Measurements from ENCODE around the gene COBL.

COBL gene

DNA sequence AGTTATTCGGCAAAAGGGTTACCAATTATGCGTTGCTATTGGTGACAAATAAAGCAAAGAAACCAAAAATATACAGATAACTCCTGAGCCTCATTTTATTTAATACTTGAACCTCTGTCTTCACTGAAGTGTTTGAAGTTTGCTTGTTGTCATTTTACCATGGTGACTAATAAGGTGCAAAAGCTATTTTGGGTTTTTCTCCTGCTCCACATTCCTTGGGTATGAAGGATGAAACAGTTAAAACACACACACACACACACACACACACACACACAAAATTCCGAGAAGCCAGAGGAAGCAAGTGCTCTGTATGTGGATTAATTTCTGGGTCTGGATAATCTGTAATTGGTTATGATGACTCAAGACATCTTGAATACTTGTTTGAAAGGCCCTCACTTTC is 246.5 kb downstream of the COBL start:
- peak overlapping the region; percentile 70 for H3K27ac ChIP-seq
- TF ChIP-seq, protein P1, sequence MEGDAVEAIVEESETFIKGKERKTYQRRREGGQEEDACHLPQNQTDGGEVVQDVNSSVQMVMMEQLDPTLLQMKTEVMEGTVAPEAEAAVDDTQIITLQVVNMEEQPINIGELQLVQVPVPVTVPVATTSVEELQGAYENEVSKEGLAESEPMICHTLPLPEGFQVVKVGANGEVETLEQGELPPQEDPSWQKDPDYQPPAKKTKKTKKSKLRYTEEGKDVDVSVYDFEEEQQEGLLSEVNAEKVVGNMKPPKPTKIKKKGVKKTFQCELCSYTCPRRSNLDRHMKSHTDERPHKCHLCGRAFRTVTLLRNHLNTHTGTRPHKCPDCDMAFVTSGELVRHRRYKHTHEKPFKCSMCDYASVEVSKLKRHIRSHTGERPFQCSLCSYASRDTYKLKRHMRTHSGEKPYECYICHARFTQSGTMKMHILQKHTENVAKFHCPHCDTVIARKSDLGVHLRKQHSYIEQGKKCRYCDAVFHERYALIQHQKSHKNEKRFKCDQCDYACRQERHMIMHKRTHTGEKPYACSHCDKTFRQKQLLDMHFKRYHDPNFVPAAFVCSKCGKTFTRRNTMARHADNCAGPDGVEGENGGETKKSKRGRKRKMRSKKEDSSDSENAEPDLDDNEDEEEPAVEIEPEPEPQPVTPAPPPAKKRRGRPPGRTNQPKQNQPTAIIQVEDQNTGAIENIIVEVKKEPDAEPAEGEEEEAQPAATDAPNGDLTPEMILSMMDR (conservative IDR thresholded peaks at IDR 0.05): no peak

DNA sequence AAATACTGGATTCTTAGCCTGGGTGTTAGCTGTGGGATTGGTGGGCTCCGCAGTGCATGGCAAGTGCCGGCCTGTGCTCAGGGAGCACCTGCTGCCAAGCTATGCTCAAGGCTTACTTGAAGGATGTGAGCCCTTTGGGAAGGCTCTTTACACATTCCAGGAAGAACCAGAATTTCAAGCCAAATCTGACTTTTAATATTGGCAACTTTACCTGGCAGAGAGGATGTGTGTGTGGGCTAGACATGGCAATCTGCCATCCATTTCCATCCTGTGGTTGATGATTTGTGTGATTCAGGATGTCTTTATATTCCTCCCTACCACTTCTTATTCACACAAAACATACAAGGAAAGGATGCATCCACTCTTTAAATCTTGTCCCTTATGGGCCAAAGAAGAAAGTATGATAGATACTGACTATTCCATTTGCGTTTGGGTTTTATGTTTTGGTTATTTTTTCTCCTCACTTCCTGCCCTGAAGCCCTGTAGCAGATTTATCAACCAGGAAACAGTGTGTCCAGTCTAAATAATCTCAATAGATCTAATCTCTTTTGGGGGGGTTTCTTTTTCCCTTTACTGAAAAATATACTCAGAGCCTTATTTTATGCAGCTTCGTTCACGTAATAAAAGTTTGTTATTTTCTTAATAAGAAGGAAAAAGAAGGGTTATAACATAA is 247.1 kb downstream of the COBL start:
- peak overlapping the region; percentile 70 for H3K27ac ChIP-seq
- TF ChIP-seq, protein P1 (conservative IDR thresholded peaks at IDR 0.05): no peak

DNA sequence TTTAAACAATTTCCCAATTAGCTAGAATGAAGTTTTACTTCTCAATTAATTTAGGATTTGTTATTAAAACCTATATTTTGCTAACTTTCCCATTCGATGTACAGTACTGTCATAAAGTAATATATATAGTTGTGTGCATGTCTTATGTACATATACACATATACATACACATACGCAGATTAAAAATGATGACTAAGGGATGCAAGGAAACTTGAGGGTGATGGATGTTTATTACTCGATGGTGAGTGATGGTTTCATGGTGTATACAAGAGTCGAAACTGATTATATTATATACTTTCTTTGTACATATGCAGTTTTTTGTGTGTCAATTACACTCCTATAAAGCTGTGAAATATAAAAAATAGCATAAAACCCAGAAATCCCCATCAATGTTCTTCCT is 248.2 kb downstream of the COBL start:
- peak overlapping the region; percentile 70 for H3K27ac ChIP-seq
- TF ChIP-seq, protein P1 (conservative IDR thresholded peaks at IDR 0.05): no peak

DNA sequence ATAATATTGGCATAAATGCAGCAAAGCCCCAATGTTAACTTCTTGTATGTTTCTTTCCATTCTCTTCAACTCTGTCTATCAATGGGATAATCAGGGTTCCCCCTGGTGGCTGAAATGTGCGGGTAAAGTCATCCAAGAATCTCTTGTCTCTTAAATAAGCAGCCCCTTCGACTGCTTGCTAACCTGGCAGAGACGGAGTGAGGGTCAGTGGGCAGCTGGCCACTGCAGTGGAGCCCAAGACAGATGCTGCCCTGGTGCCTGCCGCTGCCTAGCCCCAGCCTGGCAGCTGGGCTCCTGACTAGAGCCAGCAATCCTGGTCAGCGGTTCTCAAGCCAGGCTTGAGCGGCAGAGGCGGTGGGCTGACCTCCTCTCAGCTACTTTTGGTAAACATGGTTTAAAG is 248.9 kb downstream of the COBL start:
- peak overlapping the region; percentile 70; the same call in 1 of the 2 replicates for H3K27ac ChIP-seq
- TF ChIP-seq, protein P1 (conservative IDR thresholded peaks at IDR 0.05): peak; percentile 90

DNA sequence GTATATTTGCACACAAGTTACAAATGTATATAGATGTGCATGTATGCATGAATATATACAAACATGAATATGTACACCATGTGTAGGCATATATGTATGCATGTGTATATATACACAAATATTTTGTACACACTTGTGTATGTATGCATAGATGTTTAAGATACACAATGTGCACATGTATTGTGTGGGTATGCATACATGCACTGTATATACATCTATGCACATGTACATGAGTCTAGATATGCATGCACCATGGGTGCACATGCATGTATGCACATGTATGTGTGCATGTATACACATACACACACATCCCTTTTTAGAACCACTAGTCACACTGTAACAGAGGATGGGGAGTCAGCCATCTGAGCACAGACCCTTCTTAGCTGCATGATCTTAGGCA is 249.4 kb downstream of the COBL start:
- H3K27ac ChIP-seq: peak overlapping the region; percentile 70; the same call in 1 of the 2 replicates
- TF ChIP-seq, protein P1 (conservative IDR thresholded peaks at IDR 0.05): no peak

DNA sequence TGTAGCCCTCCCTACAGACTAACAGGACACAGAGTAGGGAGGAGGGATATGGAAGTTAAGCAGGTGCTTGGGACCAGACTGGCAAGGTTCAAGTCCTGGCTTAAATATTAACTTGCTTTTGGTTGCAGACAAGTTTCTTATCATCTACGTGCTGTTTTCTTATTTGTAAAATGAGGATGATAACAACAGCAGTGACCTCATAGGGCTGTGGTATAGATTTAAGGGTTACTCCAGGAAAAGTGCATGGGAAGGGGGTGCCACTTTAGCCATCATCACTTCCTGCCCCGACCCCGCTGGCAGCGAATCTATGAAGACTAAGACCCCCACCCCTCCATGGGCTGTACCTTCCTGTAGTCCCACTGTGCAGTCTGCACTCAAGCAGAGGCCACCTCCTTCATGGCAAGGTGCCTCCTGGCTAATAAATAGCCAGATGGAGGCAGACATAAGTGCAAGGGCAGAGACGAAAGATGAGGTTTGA is 250.2 kb downstream of the COBL start:
- peak overlapping the region; percentile 70; the same call in 1 of the 2 replicates for H3K27ac ChIP-seq

DNA sequence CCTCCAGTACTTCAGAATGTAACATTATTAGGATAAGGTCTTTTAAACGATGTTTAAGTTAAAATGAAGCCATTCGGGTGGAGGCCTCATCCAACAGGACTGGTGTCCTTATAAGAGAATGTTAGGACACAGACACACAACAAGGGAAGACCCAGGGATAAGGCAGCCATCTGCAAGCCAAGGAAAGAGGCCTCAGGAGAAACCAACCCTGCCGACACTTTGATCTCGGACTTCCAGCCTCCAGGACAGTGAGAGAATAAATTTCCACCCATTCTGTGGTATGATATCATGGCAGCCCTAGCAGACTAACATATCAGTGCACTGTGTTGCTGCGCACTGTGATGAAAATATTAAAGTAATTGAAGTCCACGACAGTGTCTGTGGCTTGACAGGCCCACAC is 250.8 kb downstream of the COBL start:
- TF ChIP-seq, protein P1 (conservative IDR thresholded peaks at IDR 0.05): no peak

More for the DNA sequence above, 250.2 kb downstream of the COBL start:
- TF ChIP-seq, protein P1 (conservative IDR thresholded peaks at IDR 0.05): no peak

More for the DNA sequence above, 250.8 kb downstream of the COBL start:
- H3K27ac ChIP-seq: peak overlapping the region; percentile 70; the same call in 1 of the 2 replicates

Data from VCaP (cell line).